Fibroblast of lung (primary cell): ENCODE results near the gene FGF14. TPM values are rescaled to one million over a fixed set of nuclear protein-coding genes. Genes with fewer than 3 reads are reported as not detected.

ENCODE experiments used
- DNase-seq, 2 donors: peaks; one replicate each; pipeline versions ENCODE4 v3.0.0 to v3.0.0-alpha.2; 2010; ENCODE audit warnings: low read depth in 2 of 2
- H2AFZ ChIP-seq: 2 replicates; pipeline ENCODE4 v1.5.1; 2012; ENCODE audit warnings: low read length, control low read depth, inconsistent platforms
- H3K27ac ChIP-seq: 2 replicates; pipeline ENCODE4 v1.5.1; 2011; ENCODE audit warnings: low read length, control low read depth; ENCODE audit not compliant: insufficient read depth
- H3K27me3 ChIP-seq: 2 replicates; pipeline ENCODE4 v1.5.1; 2011; ENCODE audit warnings: mild to moderate bottlenecking, low read length; ENCODE audit not compliant: control insufficient read depth, insufficient read depth
- H3K36me3 ChIP-seq: 2 replicates; pipeline ENCODE4 v1.5.1; 2011; ENCODE audit warnings: low read length; ENCODE audit not compliant: control insufficient read depth, insufficient read depth
- H3K4me1 ChIP-seq: 2 replicates; pipeline ENCODE4 v1.5.1; 2011; ENCODE audit warnings: low read length; ENCODE audit not compliant: control insufficient read depth, insufficient read depth; ENCODE audit errors: extremely low read depth
- H3K4me2 ChIP-seq: 2 replicates; pipeline ENCODE4 v1.5.1; 2011; ENCODE audit warnings: low read length, control low read depth; ENCODE audit not compliant: insufficient read depth; ENCODE audit errors: extremely low read depth
- H3K4me3 ChIP-seq, 4 experiments: fragments of 200-600 bp in 1 of 4; sonication (generic) in 1 of 4; replicated peaks in 1 of 4; 2 replicates each; pipeline ENCODE4 v1.5.1; 2011 to 2016; ENCODE audit warnings: low read length in 4 of 4, low read depth in 3 of 4, mild to moderate bottlenecking in 3 of 4, control low read depth in 2 of 4, inconsistent platforms in 1 of 4, mixed read lengths in 1 of 4; ENCODE audit not compliant: insufficient read depth in 1 of 4; ENCODE audit errors: control extremely low read depth in 1 of 4
- H3K79me2 ChIP-seq: 2 replicates; pipeline ENCODE4 v1.5.1; 2012; ENCODE audit warnings: mild to moderate bottlenecking, low read length, inconsistent platforms; ENCODE audit not compliant: control insufficient read depth, insufficient read depth
- H3K9ac ChIP-seq: 2 replicates; pipeline ENCODE4 v1.5.1; 2011; ENCODE audit warnings: mild to moderate bottlenecking, low read length, control low read depth; ENCODE audit not compliant: insufficient read depth
- H3K9me3 ChIP-seq: 2 replicates; pipeline ENCODE4 v1.5.1; 2012; ENCODE audit warnings: low read depth, low read length; ENCODE audit not compliant: control insufficient read depth, insufficient read depth
- H4K20me1 ChIP-seq: 2 replicates; pipeline ENCODE4 v1.5.1; 2011; ENCODE audit warnings: low read length; ENCODE audit not compliant: control insufficient read depth, insufficient read depth; ENCODE audit errors: extremely low read depth
- CTCF ChIP-seq, 2 donors: IDR thresholded peaks in 1 of 2; conservative IDR thresholded peaks in 1 of 2; 1 replicate in 1 of 2; 2 replicates in 1 of 2; pipeline ENCODE4 v1.5.1; 2011 to 2012; ENCODE audit warnings: low read length in 2 of 2, control low read depth in 1 of 2, inconsistent platforms in 1 of 2, low read depth in 1 of 2, mild to moderate bottlenecking in 1 of 2
- EZH2 ChIP-seq: IDR thresholded peaks from 2 replicates; pipeline ENCODE4 v1.5.1; 2012; ENCODE audit warnings: low read length, control low read depth, mild to moderate bottlenecking; ENCODE audit errors: missing control alignments
- polyA plus RNA-seq, 2 donors: library from polyadenylated mRNA; depleted of rRNA in 1 of 2; stranded (reverse) in 1 of 2; unstranded in 1 of 2; fragments of >200 nt; gene quantifications; 2 replicates each; pipeline ENCODE4 v1.2.1, GENCODE V29; 2011 to 2012; ENCODE audit warnings: missing spikeins in 1 of 2
- total RNA-seq: library from RNA; depleted of rRNA; stranded (reverse); fragments of >200 nt; gene quantifications from 2 replicates; pipeline ENCODE4 v1.2.1, GENCODE V29; 2014

The FGF14 gene
- total and polyA plus RNA-seq, 2 donors (not counting 1 experiment from before 2014, with no cell fraction given): 0.94 to 7.8 TPM

GRCh38 chr13:102185375-102185984 lies 216.4 kb downstream of the FGF14 start:
- H3K27me3 ChIP-seq: no peaks in the 10 kb centered on the region
- TF ChIP-seq EZH2: no peak
- TF ChIP-seq CTCF (conservative IDR thresholded peaks at IDR 0.05 in 1 of 2, IDR thresholded peaks at IDR 0.05 in 1 of 2; ENCODE audit: low read depth in 1 of 2, low read length in 2 of 2): no peak
- H2AFZ ChIP-seq: no peak overlapping the region
- no peaks in the 10 kb centered on the region for H4K20me1 ChIP-seq
- no peaks in the 10 kb centered on the region for H3K79me2 ChIP-seq
- no peak overlapping the region for H3K9ac ChIP-seq
- no peak overlapping the region for H3K4me2 ChIP-seq
- no peaks in the 10 kb centered on the region for H3K9me3 ChIP-seq
- no peak for DNase-seq
- no peaks in the 10 kb centered on the region for H3K36me3 ChIP-seq
- H3K4me1 ChIP-seq: no peaks in the 10 kb centered on the region
- H3K4me3 ChIP-seq: no peak overlapping the region
- no peak overlapping the region for H3K27ac ChIP-seq

- Histone ChIP-seq H3K9ac (no peak overlapping the region), H3K4me3 (no peak overlapping the region), H3K79me2 (no peaks in the 10 kb centered on the region), H3K27me3 (no peaks in the 10 kb centered on the region), H3K4me1 (no peaks in the 10 kb centered on the region), H2AFZ (no peak overlapping the region), H3K36me3 (no peaks in the 10 kb centered on the region), H3K9me3 (no peaks in the 10 kb centered on the region), H3K4me2 (no peak overlapping the region), H4K20me1 (no peaks in the 10 kb centered on the region), H3K27ac (no peak overlapping the region)
- DNase-seq: no peak
- TF ChIP-seq EZH2: no peak
- TF ChIP-seq CTCF (conservative IDR thresholded peaks at IDR 0.05 in 1 of 2, IDR thresholded peaks at IDR 0.05 in 1 of 2; ENCODE audit: low read depth in 1 of 2, low read length in 2 of 2): no peak
Observed at GRCh38 chr13:102183509-102184182, 218.2 kb downstream of the FGF14 start.

- TF ChIP-seq CTCF (conservative IDR thresholded peaks at IDR 0.05 in 1 of 2, IDR thresholded peaks at IDR 0.05 in 1 of 2; ENCODE audit: low read depth in 1 of 2, low read length in 2 of 2) (no peak), EZH2 (no peak)
- H3K4me3 ChIP-seq: no peak overlapping the region
- DNase-seq: no peak
Observed at GRCh38 chr13:102182170-102182569, 219.7 kb downstream of the FGF14 start.

More at GRCh38 chr13:102182170-102182569, 219.7 kb downstream of the FGF14 start:
- Histone ChIP-seq H3K79me2 (no peaks in the 10 kb centered on the region), H3K36me3 (no peaks in the 10 kb centered on the region), H3K27ac (no peak overlapping the region), H3K9me3 (no peaks in the 10 kb centered on the region), H3K9ac (no peak overlapping the region), H4K20me1 (no peaks in the 10 kb centered on the region), H2AFZ (no peak overlapping the region), H3K27me3 (no peaks in the 10 kb centered on the region), H3K4me1 (no peaks in the 10 kb centered on the region), H3K4me2 (no peak overlapping the region)
